ENCODE measurements around the gene UBE2G1.
A peak's percentile ranks its signal among the peaks of the same experiment; 100 is the strongest.

The UBE2G1 gene

DNA sequence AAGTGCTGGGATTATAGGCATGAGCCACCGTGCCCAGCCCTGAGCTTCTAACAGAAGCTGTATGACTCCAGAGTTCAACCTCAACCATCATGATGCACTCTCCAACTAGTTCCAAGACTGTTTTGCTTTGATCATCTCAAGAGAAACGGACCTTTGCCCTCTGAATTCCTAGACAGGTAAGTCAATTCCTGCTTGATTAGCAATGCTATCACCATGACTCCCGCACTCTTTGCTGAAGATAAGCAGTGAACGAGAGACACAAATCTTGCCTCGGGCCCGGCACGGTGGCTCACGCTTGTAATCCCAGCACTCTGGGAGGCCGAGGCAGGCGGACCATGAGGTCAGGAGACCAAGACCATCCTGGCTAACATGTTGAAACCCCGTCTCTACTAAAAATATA is 124.9 kb downstream of the UBE2G1 start:
- DNase-seq: no peak

DNA sequence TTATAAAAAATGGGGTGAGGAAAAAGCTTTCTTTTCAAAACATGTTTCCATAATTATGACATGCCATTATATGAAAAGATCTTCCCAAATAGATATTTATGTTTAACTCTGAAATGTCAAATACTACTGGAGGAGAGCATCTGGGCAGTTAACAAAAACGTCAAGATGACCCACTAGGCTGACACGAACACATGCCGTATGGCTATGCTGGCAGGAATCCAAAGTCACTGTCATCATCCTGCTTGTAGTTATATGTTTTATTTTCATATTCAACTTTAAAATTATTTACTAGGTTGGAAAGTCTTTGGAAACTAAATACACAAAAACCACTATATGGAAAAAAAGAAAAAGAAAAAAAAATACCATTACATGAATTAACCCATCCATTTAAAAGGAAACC is 130.0 kb downstream of the UBE2G1 start:
- DNase-seq: peak; percentile 0

DNA sequence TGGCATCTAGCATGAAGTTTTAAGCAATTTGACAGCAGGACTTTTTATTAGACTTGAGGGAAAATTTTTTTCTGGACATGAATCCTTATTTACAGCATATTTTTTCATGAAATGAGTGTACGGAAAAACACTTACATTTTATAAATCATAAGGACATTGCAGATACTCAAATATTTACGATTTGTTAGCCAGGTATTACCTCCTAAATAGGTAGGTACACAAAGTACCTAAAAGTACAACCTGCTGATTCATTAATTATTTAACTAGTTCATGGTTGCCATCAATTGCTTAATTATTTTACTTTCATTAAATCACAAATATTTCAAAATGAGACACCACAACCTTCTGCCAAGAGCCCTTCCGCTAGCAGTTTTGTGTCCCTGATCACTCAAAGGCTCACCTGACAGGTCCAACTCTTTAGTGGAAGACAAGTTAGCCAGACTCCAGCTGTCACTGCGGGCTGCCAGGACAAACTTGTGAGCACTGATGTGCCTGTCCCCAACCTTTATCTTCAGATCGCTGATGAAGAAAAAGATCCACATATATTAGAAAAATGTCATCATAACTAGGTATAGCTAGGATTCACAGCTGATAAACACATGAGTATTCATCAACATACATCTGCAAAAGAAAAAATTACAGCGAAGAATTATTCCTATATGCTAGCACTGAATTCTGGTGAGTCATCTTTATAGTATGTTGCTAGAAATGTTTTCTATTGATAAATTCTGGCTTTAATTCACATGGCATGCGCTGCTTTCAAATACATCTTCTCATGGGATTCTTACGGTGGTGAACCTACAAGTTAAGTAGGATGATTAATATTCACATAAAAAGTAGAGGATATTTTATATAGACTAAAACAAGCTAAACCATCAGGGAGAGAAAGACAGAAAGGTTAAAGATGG is 130.8 kb downstream of the UBE2G1 start:
- DNase-seq: no peak

DNA sequence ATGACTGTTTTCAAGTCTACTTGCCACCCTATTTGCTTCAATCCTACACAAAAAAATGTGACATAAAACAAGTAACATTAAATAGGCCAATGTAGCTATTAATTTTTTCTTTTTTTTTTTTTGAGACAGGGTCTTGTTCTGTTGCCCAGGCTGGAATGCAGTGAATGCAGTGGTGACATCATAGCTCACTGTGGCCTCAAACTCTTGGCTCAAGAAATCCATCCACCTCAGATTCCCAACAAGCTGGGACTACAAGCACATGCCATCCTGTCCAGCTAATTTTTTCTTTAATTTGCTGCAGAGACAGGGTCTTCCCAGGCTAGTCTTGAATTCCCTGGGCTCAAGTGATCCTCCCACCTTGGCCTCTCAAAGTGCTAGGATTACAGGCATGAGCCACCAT is 132.1 kb downstream of the UBE2G1 start:
- no peak for DNase-seq

DNA sequence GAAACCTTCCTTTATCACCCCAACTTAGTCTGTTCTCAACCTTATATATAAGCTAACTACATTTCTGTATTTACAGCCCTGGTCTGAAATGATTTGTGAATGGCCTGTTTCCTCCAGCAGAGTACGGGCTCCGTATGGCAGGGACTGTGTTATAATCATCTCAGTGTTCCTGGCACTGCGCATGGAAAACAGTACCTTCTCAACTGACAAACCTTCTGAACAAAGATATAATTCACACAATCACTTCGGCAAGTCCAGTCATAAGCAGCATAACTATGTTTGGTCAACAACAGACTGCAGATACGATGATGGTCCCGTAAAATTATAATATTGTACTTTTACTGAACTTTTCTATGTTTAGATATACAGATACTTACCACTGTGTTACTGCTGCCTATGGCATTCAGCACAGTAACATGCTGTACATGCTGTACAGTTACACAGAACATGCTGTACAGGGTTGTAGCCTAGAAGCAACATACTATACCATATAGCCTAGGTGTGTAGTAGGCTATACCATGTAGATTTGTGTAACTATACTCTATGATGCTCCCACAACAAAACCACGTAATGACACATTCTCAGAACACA is 132.7 kb downstream of the UBE2G1 start:
- no peak for DNase-seq

DNA sequence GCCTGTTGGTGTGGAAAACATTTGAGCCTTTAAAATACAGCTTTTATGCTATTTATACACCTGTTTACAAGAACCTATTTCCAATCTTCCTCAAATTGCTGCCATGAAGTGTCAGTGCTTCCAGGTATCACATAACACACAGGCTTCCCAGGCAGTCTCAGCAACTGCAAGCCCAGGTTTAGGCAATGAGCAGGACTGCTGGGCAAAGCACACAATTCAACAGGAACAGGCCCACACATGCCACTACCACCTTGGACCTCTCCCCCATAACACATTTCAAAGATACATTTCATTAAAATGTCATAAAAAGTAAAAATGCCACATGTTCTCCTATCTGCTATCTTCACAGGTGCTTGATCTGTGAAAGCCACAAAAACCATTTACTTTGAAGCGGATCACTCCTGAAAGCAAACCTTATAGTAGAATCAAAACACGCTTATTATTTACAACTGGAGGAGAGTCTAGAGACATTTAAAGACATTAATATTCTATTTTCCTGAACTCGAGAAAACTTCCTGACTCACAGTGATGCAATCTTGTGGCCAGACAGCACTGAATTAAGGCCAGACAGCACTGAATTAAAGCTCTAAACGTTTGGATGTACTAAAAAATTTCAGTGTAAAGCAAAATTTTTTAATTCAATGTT is 134.2 kb downstream of the UBE2G1 start:
- DNase-seq: no peak

DNA sequence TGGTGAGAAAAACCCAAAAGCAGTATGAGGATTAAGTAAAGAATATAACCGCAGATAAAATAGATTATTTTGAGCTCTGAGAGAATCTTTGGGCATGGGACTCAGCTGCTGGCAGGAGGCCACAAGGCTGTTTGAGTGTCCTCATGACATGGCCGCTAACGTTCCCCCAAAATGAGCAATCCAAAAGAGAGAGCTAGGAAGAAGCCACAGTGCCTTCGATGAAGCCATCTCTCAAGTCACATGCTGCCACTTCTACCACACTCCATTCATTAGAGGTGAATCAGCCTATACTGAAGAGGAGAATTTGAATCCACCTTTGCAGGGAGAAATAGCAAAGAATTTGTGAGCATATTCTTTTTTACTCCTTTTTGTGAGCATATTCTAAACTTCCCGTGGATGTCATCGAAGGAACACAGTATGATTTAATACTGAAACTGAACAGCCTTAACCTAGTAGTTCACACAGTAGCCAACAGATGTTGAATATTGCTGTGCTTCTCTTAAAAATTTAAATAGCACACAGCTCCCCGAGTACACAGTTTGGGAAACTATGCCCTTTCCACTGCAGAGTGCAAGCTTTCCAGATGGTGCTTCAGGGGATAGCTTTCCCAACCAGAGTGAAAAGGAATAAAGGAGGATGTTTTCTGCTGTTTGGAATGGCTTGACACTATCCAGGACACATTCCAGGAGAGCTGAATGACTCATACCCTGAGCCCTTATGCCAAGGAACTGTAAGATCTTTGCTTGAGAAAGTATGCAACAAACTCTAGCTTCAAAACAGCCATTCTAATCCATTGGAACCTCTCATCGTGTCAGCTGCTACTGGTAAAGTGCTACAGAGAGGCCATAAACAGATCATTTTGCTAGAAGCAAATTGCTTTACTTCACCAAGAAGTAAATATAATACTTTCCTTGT is 136.6 kb downstream of the UBE2G1 start:
- DNase-seq: peak; percentile 65

DNA sequence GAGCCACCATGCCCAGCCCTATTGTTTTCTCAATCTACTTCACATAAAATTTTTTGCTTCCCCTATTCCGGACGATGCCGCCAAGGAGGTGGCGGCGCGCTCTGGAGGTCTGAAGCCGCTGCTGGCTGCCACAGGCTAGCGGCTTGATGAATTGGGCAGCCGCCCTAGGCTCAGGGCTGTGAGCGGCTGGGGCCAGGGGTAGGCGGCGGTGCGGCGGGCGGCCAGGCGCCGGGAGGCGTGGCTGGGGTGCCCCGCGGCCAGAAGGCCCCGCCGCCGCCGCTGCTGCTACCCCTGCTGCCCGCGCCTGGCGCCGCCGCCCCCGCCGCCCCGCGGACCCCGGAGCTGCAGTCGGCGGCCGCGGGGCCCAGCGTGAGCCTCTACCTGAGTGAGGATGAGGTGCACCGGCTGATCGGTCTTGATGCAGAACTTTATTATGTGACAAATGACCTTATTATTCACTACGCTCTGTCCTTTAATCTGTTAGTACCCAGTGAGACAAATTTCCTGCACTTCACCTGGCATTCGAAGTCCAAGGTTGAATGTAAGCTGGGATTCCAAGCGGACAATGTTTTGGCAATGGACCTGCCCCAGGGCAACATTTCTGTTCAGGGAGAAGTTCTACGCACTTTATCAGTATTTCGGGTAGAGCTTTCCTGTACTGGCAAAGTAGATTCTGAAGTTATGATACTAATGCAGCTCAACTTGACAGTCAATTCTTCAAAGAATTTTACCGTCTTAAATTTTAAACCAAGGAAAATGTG is 144.4 kb downstream of the UBE2G1 start:
- no peak for DNase-seq

DNA sequence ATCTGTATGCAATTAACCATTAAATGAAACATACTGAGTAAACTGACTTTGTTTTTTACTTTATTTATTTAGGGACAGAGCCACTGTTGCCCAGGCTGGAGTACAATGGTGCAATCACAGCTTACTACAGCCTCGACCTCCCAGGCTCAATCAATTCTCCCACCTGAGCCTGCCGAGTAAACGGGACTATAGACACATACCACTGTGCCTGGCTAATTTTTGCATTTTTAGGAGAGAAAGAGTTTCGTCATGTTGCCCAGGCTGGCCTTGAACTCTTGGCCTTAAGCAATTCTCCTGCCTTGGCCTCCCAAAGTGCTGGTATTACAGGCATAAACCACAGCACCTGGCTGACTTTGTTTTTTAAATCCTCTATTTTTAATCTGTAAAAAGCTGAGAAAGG is 145.3 kb downstream of the UBE2G1 start:
- DNase-seq: no peak

DNA sequence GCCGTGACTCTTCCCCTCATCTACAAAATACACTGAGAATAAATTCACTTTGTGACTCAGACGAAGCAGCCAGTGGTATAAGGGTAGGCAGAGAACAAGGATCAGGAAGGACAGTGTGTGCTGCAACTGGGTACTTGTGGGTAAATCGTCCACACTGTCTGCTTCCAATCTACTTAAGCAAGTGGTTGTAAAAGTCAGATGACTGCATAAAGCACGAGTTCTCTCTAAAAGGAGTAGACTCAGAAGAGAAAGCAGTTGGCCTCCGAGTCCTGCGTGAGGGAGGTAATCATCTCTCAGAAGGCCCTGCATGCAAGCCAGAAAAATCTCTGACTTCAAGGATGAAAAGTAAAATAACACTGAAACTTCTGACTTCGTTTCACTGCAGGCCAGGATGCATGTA is 145.8 kb downstream of the UBE2G1 start:
- no peak for DNase-seq
